CD4-positive, alpha-beta T cell (primary cell): Measurements from ENCODE around the gene IZUMO2. TPM values are rescaled to one million over a fixed set of nuclear protein-coding genes. Genes with fewer than 3 reads are reported as not detected.

Source experiments
- ATAC-seq: fragments of 200-7000 bp; cut with Tn5 transposase; one replicate; pipeline ENCODE4 v1.10.0; 2022; ENCODE audit warnings: mild to moderate bottlenecking; ENCODE audit not compliant: poor library complexity
- CTCF ChIA-PET: fragments of 350-600 bp; sonication (Branson Sonifier 250); formaldehyde crosslinking; loops from one replicate; lab custom pipeline; 2021; ENCODE audit warnings: antibody characterized with exemption, inconsistent platforms; lab: Charles Lee
- POLR2A ChIA-PET: fragments of 350-600 bp; sonication (Branson Sonifier 250); formaldehyde crosslinking; loops from one replicate; lab custom pipeline; 2021; ENCODE audit warnings: antibody characterized with exemption, inconsistent platforms; lab: Charles Lee
- DNase-seq, 14 experiments: peaks; one replicate each; pipeline ENCODE4 v3.0.0-alpha.2; 2013 to 2020; ENCODE audit warnings: mixed read lengths in 2 of 14
- H3K27ac ChIP-seq, 2 donors: one replicate each; pipeline versions ENCODE4 v1.5.1 to v1.7.0; 2013; ENCODE audit warnings: low read length in 2 of 2, low read depth in 1 of 2, mild to moderate bottlenecking in 1 of 2
- H3K27me3 ChIP-seq, 2 experiments: 1 replicate in 1 of 2; 2 replicates in 1 of 2; pipeline versions ENCODE4 v1.6.1 to v1.7.0; 2013; ENCODE audit warnings: low read length in 2 of 2, control low read depth in 1 of 2, mild to moderate bottlenecking in 1 of 2, moderate library complexity in 1 of 2; ENCODE audit not compliant: insufficient read depth in 2 of 2, control insufficient read depth in 1 of 2
- H3K36me3 ChIP-seq: one replicate; pipeline ENCODE4 v1.6.1; 2013; ENCODE audit warnings: low read length, control low read depth; ENCODE audit not compliant: insufficient read depth
- H3K4me1 ChIP-seq: one replicate; pipeline ENCODE4 v1.6.1; 2013; ENCODE audit warnings: low read length, control low read depth; ENCODE audit not compliant: insufficient read depth
- H3K4me3 ChIP-seq: one replicate; pipeline ENCODE4 v1.5.1; 2013; ENCODE audit warnings: mild to moderate bottlenecking, low read length, moderate library complexity
- H3K9me3 ChIP-seq, 2 experiments: 1 replicate in 1 of 2; 2 replicates in 1 of 2; pipeline versions ENCODE4 v1.6.1 to v1.7.0; 2013; ENCODE audit warnings: low read length in 2 of 2, mild to moderate bottlenecking in 2 of 2, control low read depth in 1 of 2, moderate library complexity in 1 of 2; ENCODE audit not compliant: control insufficient read depth in 1 of 2, insufficient read depth in 1 of 2
- H3K27ac Mint-ChIP-seq: one replicate; pipeline ENCODE4 v1.8.0; 2020; ENCODE audit warnings: mixed read lengths
- H3K27me3 Mint-ChIP-seq: one replicate; pipeline ENCODE4 v1.8.0; 2021; ENCODE audit warnings: mixed read lengths
- H3K36me3 Mint-ChIP-seq: one replicate; pipeline ENCODE4 v1.8.0; 2021; ENCODE audit warnings: low read depth, mixed read lengths
- H3K4me1 Mint-ChIP-seq: one replicate; pipeline ENCODE4 v1.8.0; 2021; ENCODE audit warnings: low read depth, mixed read lengths
- H3K4me3 Mint-ChIP-seq: one replicate; pipeline ENCODE4 v1.8.0; 2020; ENCODE audit warnings: mild to moderate bottlenecking, mixed read lengths
- H3K9me3 Mint-ChIP-seq: one replicate; pipeline ENCODE4 v1.8.0; 2020; ENCODE audit warnings: mixed read lengths
- CTCF ChIP-seq: fragments of 200-600 bp; IDR thresholded peaks from one replicate; pipeline ENCODE4 v1.8.0; 2022; ENCODE audit warnings: antibody characterized with exemption, mild to moderate bottlenecking
- intact Hi-C, 2 experiments: fragments of 100-400 bp; cut with DNase I in 1 of 2; cut with micrococcal nuclease in 1 of 2; formaldehyde crosslinking; loops; one replicate each; pipeline versions ENCODE4 v1.15.1 to v1.9.0; 2023 to 2025; cut with DNase I, micrococcal nuclease
- total RNA-seq, 174 experiments: library from RNA in 2 of 174; stranded (reverse) in 2 of 174; gene quantifications; one replicate each; pipeline ENCODE4 v1.2.3 and lab custom pipeline; 2021 to 2026

Gene IZUMO2
- total RNA-seq, 2 experiments from 2014 or later = not detected

- Histone ChIP-seq H3K4me1 (peaks cover 11% of the 10 kb centered on the region), H3K9me3 (peaks cover 0 to 36% of the 10 kb centered on the region in 2 experiments), H3K27ac (no peak within 1 kb of the TSS), H3K4me3 (no peak within 1 kb of the TSS), H3K36me3 (no peaks in the 10 kb centered on the region), H3K27me3 (peaks cover 49 to 68% of the 10 kb centered on the region in 2 experiments)
- intact Hi-C loops = no loop called here
- POLR2A ChIA-PET = no interaction called here
- Mint-ChIP-seq H3K9me3 (no peaks in the 10 kb centered on the region), H3K4me1 (no peaks in the 10 kb centered on the region), H3K27ac (no peak within 1 kb of the TSS), H3K36me3 (no peaks in the 10 kb centered on the region), H3K27me3 (peaks cover 76% of the 10 kb centered on the region), H3K4me3 (no peak within 1 kb of the TSS)
- CTCF ChIA-PET = no interaction called here
- ATAC-seq = no peak
- no peak for TF ChIP-seq CTCF
- peak in 3 of 14 experiments; percentile 3 to 33 (median 10) for DNase-seq
These were observed 40.4 kb upstream of the IZUMO2 start, which contains the start of gene MYH14 for GRCh38 chr19:50203281-50204080. Gene MYH14 (plus strand): TSS chr19:50203622. CDS start chr19:50210366, 6,744 bp downstream.

- TF ChIP-seq CTCF = no peak
- H3K27ac ChIP-seq = no peak overlapping the region
- Mint-ChIP-seq H3K4me3 (no peak overlapping the region), H3K27ac (no peak overlapping the region), H3K36me3 (no peaks in the 10 kb centered on the region), H3K4me1 (no peaks in the 10 kb centered on the region), H3K9me3 (no peaks in the 10 kb centered on the region), H3K27me3 (peaks cover 75% of the 10 kb centered on the region)
- intact Hi-C loops = no loop called here
- H3K4me1 ChIP-seq = peaks cover 11% of the 10 kb centered on the region
- H3K36me3 ChIP-seq = no peaks in the 10 kb centered on the region
- ATAC-seq (no peak), DNase-seq (no peak)
- H3K27me3 ChIP-seq = peaks cover 49 to 68% of the 10 kb centered on the region in 2 experiments
- no peak overlapping the region for H3K4me3 ChIP-seq
- CTCF ChIA-PET = no interaction called here
- H3K9me3 ChIP-seq = peaks cover 0 to 34% of the 10 kb centered on the region in 2 experiments
- POLR2A ChIA-PET = no interaction called here
These were observed 39.8 kb upstream of the IZUMO2 start for GRCh38 chr19:50202962-50203280.

- DNase-seq = no peak
- CTCF ChIA-PET = no interaction called here
- Mint-ChIP-seq H3K4me3 (no peak overlapping the region), H3K27me3 (peaks cover 70% of the 10 kb centered on the region), H3K27ac (no peak overlapping the region), H3K36me3 (no peaks in the 10 kb centered on the region), H3K9me3 (no peaks in the 10 kb centered on the region), H3K4me1 (no peaks in the 10 kb centered on the region)
- no peak for TF ChIP-seq CTCF
- no peak overlapping the region for H3K27ac ChIP-seq
- peaks cover 0 to 30% of the 10 kb centered on the region in 2 experiments for H3K9me3 ChIP-seq
- no peak overlapping the region for H3K4me3 ChIP-seq
- peaks cover 49 to 64% of the 10 kb centered on the region in 2 experiments for H3K27me3 ChIP-seq
- no peaks in the 10 kb centered on the region for H3K36me3 ChIP-seq
- H3K4me1 ChIP-seq = peaks cover 11% of the 10 kb centered on the region
- no peak for ATAC-seq
- intact Hi-C loops = no loop called here
- POLR2A ChIA-PET = no interaction called here
These were observed 39.3 kb upstream of the IZUMO2 start for GRCh38 chr19:50202386-50202785.
